Measurements from ENCODE around the gene CRYM.

Gene CRYM

GRCh38 chr16:21264571-21265036 lies 13.5 kb downstream of the CRYM start:
- no peak for TF ChIP-seq CTCF (IDR thresholded peaks at IDR 0.05; ENCODE audit: low read length, missing control alignments)
- DNase-seq (ENCODE audit: low read depth), result no peak
- no peak overlapping the region for H3K4me3 ChIP-seq (replicated peaks; ENCODE audit: low read depth, low read length)

- DNase-seq (ENCODE audit: low read depth), result no peak
- no peak overlapping the region for H3K4me3 ChIP-seq (replicated peaks; ENCODE audit: low read depth, low read length)
- TF ChIP-seq CTCF (IDR thresholded peaks at IDR 0.05; ENCODE audit: low read length, missing control alignments), result no peak
These were observed 14.2 kb downstream of the CRYM start for GRCh38 chr16:21263640-21264570.

- DNase-seq (ENCODE audit: low read depth), result no peak
- no peak for TF ChIP-seq CTCF (IDR thresholded peaks at IDR 0.05; ENCODE audit: low read length, missing control alignments)
- no peak overlapping the region for H3K4me3 ChIP-seq (replicated peaks; ENCODE audit: low read depth, low read length)
These were observed 15.1 kb downstream of the CRYM start for GRCh38 chr16:21262779-21263639.

- peak; percentile 57 for DNase-seq (ENCODE audit: low read depth)
- no peak overlapping the region for H3K4me3 ChIP-seq (replicated peaks; ENCODE audit: low read depth, low read length)
- no peak for TF ChIP-seq CTCF (IDR thresholded peaks at IDR 0.05; ENCODE audit: low read length, missing control alignments)
These were observed 17.0 kb downstream of the CRYM start for GRCh38 chr16:21260870-21261791.

GRCh38 chr16:21257284-21257683 lies 20.8 kb downstream of the CRYM start:
- TF ChIP-seq CTCF (IDR thresholded peaks at IDR 0.05; ENCODE audit: low read length, missing control alignments), result no peak
- no peak for DNase-seq (ENCODE audit: low read depth)
- H3K4me3 ChIP-seq (replicated peaks; ENCODE audit: low read depth, low read length), result no peak overlapping the region

- TF ChIP-seq CTCF (IDR thresholded peaks at IDR 0.05; ENCODE audit: low read length, missing control alignments), result no peak
- H3K4me3 ChIP-seq (replicated peaks; ENCODE audit: low read depth, low read length), result no peak overlapping the region
- no peak for DNase-seq (ENCODE audit: low read depth)
These were observed 21.5 kb downstream of the CRYM start for GRCh38 chr16:21256636-21257035.

All from fibroblast of pulmonary artery (primary cell).